A549 (cell line): ENCODE data around the gene CACNA1D. TPM values are rescaled to one million over a fixed set of nuclear protein-coding genes. Genes with fewer than 3 reads are reported as not detected.

Experiments used
- ATAC-seq, 2 experiments: fragments of 200-7000 bp in 1 of 2; fragments of >200 bp in 1 of 2; cut with Nextera tagmentation in 1 of 2; cut with Tn5 transposase in 1 of 2; 3 replicates each; pipeline versions ENCODE4 v1.8.0 to v1.9.1; 2018 to 2020; ENCODE audit warnings: mild to moderate bottlenecking in 1 of 2, moderate library complexity in 1 of 2
- CTCF ChIA-PET: fragments of 300-600 bp; sonication (Branson Sonifier 250); formaldehyde crosslinking; extraction: SDS; loops from one replicate; lab custom pipeline; 2021; ENCODE audit warnings: antibody characterized with exemption, inconsistent platforms; lab: Yijun Ruan, JAX
- POLR2A ChIA-PET: fragments of 350-600 bp; formaldehyde crosslinking; extraction: SDS; loops from one replicate; lab custom pipeline; 2021; ENCODE audit warnings: antibody characterized with exemption, inconsistent platforms; lab: Yijun Ruan, JAX
- DNase-seq, 2 experiments: peaks; one replicate each; pipeline versions ENCODE4 v3.0.0 to v3.0.0-alpha.2; 2011 to 2016; ENCODE audit warnings: low read depth in 1 of 2, low spot score in 1 of 2
- FAIRE-seq: peaks from 2 replicates; lab custom pipeline; 2011; peaks lifted over from hg19 to GRCh38; lab: Jason Lieb, UNC
- H3K27ac ChIP-seq, 2 experiments: fragments of >200 bp; sonication (Bioruptor Twin); formaldehyde crosslinking; 3 replicates each; pipeline ENCODE4 v1.5.1; 2016 to 2017
- H3K4me1 ChIP-seq: fragments of >200 bp; sonication (Bioruptor Twin); formaldehyde crosslinking; 3 replicates; pipeline ENCODE4 v1.6.1; 2016
- H3K4me2 ChIP-seq: fragments of >200 bp; sonication (Bioruptor Twin); formaldehyde crosslinking; 3 replicates; pipeline ENCODE4 v1.6.1; 2016
- H3K4me3 ChIP-seq: fragments of >200 bp; sonication (Bioruptor Twin); formaldehyde crosslinking; 3 replicates; pipeline ENCODE4 v1.5.1; 2016
- H3K9me3 ChIP-seq: fragments of >200 bp; sonication (Bioruptor Twin); formaldehyde crosslinking; 3 replicates; pipeline ENCODE4 v1.6.1; 2016
- BHLHE40 ChIP-seq: IDR thresholded peaks from 2 replicates; pipeline ENCODE4 v1.6.1; 2012; ENCODE audit warnings: low read depth, low read length, inconsistent platforms
- CEBPB ChIP-seq, 2 experiments: fragments of >200 bp in 1 of 2; sonication (Bioruptor Twin) in 1 of 2; formaldehyde crosslinking in 1 of 2; IDR thresholded peaks; 2 replicates each; pipeline ENCODE4 v1.6.1; 2012 to 2016
- CHD2 ChIP-seq: fragments of 150-350 bp; IDR thresholded peaks from 2 replicates; pipeline ENCODE4 v1.6.1; 2014; ENCODE audit warnings: low read length; ENCODE audit not compliant: partially characterized antibody
- E2F6 ChIP-seq: IDR thresholded peaks from 2 replicates; pipeline ENCODE4 v1.6.1; 2012; ENCODE audit warnings: low read depth, borderline replicate concordance
- EHMT2 ChIP-seq: fragments of 200-600 bp; sonication (generic); IDR thresholded peaks from 2 replicates; pipeline ENCODE4 v1.6.1; 2016; ENCODE audit warnings: antibody characterized with exemption, low read depth, mild to moderate bottlenecking, moderate library complexity
- ESRRA ChIP-seq: fragments of 150-350 bp; IDR thresholded peaks from 2 replicates; pipeline ENCODE4 v1.6.1; 2014; ENCODE audit warnings: mild to moderate bottlenecking, low read length, borderline replicate concordance
- FOXS1 ChIP-seq: fragments of 250-450 bp; sonication (Bioruptor Pico); IDR thresholded peaks from 2 replicates; pipeline ENCODE4 v1.5.0; 2020; ENCODE audit warnings: mild to moderate bottlenecking, moderate library complexity
- GATA3 ChIP-seq: IDR thresholded peaks from 2 replicates; pipeline ENCODE4 v1.6.1; 2012; ENCODE audit warnings: borderline replicate concordance
- HDAC2 ChIP-seq: fragments of 200-600 bp; sonication (generic); IDR thresholded peaks from 2 replicates; pipeline ENCODE4 v1.6.1; 2016
- HEYL ChIP-seq: fragments of 250-450 bp; sonication (Bioruptor Pico); IDR thresholded peaks from 2 replicates; pipeline ENCODE4 v1.8.0; 2021; ENCODE audit warnings: mild to moderate bottlenecking, moderate library complexity
- HOXA7 ChIP-seq: fragments of 250-450 bp; sonication (Bioruptor Pico); IDR thresholded peaks from 2 replicates; pipeline ENCODE4 v1.5.0; 2020; ENCODE audit warnings: mild to moderate bottlenecking, moderate library complexity
- HOXB5 ChIP-seq: fragments of 250-450 bp; sonication (Bioruptor Pico); IDR thresholded peaks from 2 replicates; pipeline ENCODE4 v1.5.0; 2020; ENCODE audit warnings: mild to moderate bottlenecking, moderate library complexity
- KDM5A ChIP-seq: fragments of 200-600 bp; sonication (generic); IDR thresholded peaks from 2 replicates; pipeline ENCODE4 v1.6.1; 2016; ENCODE audit warnings: antibody characterized with exemption, mild to moderate bottlenecking
- MAZ ChIP-seq: fragments of 150-350 bp; IDR thresholded peaks from 2 replicates; pipeline ENCODE4 v1.6.1; 2014; ENCODE audit warnings: antibody characterized with exemption, low read depth, low read length, borderline replicate concordance
- MYC ChIP-seq: IDR thresholded peaks from 2 replicates; pipeline ENCODE4 v1.6.1; 2012; ENCODE audit warnings: mild to moderate bottlenecking, inconsistent platforms, low read length, improper control_type of control experiment, borderline replicate concordance
- NFE2L2 ChIP-seq: fragments of 150-350 bp; conservative IDR thresholded peaks from 2 replicates; pipeline ENCODE4 v1.6.1; 2014; ENCODE audit warnings: low read length
- NR3C1 ChIP-seq: fragments of >200 bp; sonication (Bioruptor Twin); formaldehyde crosslinking; IDR thresholded peaks from 3 replicates; pipeline ENCODE4 v1.6.1; 2017
- POLR2A ChIP-seq: IDR thresholded peaks from 2 replicates; pipeline ENCODE4 v1.6.1; 2012; ENCODE audit warnings: mild to moderate bottlenecking, low read length
- RAD21 ChIP-seq, 2 experiments: fragments of >200 bp in 1 of 2; sonication (Bioruptor Twin) in 1 of 2; formaldehyde crosslinking in 1 of 2; IDR thresholded peaks in 1 of 2; conservative IDR thresholded peaks in 1 of 2; 2 replicates in 1 of 2; 3 replicates in 1 of 2; pipeline ENCODE4 v1.6.1; 2012 to 2018; ENCODE audit warnings: inconsistent platforms in 1 of 2
- RCOR1 ChIP-seq: fragments of 150-350 bp; IDR thresholded peaks from 2 replicates; pipeline ENCODE4 v1.6.1; 2014; ENCODE audit warnings: antibody characterized with exemption, low read length, low read depth
- SMC3 ChIP-seq: fragments of >200 bp; sonication (Bioruptor Twin); formaldehyde crosslinking; IDR thresholded peaks from 3 replicates; pipeline ENCODE4 v1.6.1; 2018; ENCODE audit warnings: inconsistent platforms
- SREBF2 ChIP-seq: fragments of 450-650 bp; IDR thresholded peaks from 2 replicates; pipeline ENCODE4 v1.6.1; 2014; ENCODE audit warnings: mild to moderate bottlenecking, moderate library complexity
- TFCP2L1 ChIP-seq: fragments of 250-450 bp; sonication (Bioruptor Pico); IDR thresholded peaks from 2 replicates; pipeline ENCODE4 v1.5.0; 2021; ENCODE audit warnings: mild to moderate bottlenecking
- TP53 ChIP-seq: fragments of 250-450 bp; sonication (Bioruptor Pico); IDR thresholded peaks from 2 replicates; pipeline ENCODE4 v1.5.0; 2021; ENCODE audit warnings: mild to moderate bottlenecking, moderate library complexity
- ZNF302 ChIP-seq: fragments of 250-450 bp; sonication (Bioruptor Pico); IDR thresholded peaks from 2 replicates; pipeline ENCODE4 v1.9.0; 2021; ENCODE audit warnings: inconsistent platforms, mild to moderate bottlenecking, moderate library complexity
- ZSCAN20 ChIP-seq: fragments of 250-450 bp; sonication (Bioruptor Pico); IDR thresholded peaks from 2 replicates; pipeline ENCODE4 v1.8.0; 2022; ENCODE audit warnings: mild to moderate bottlenecking, moderate library complexity
- WGBS: methylation state at CpG from one replicate; pipeline ENCODE4 v1.1.6; 2017; ENCODE audit errors: missing lambda C conversion rate; 5-methylcytosine and 5-hydroxymethylcytosine counted together
- polyA plus RNA-seq, 4 experiments: library from polyadenylated mRNA; depleted of rRNA in 3 of 4; stranded (reverse); fragments of >200 nt; fragmentation: RNase III in 1 of 4; extraction: RNeasy Plus Mini Kit Qiagen cat#74134 plus additional on column Dnase treatment in 1 of 4; gene quantifications; 2 replicates in 3 of 4; 3 replicates in 1 of 4; pipeline ENCODE4 v1.2.3, GENCODE V29; 2011 to 2017
- TF ChIP-seq, protein P1 (sequence below): fragments of 200-600 bp; sonication (generic); IDR thresholded peaks from 2 replicates; pipeline ENCODE4 v1.6.1; 2016; ENCODE audit warnings: antibody characterized with exemption, mild to moderate bottlenecking, moderate library complexity
- TF ChIP-seq, protein P2 (sequence below): fragments of >200 bp; sonication (Bioruptor Twin); formaldehyde crosslinking; IDR thresholded peaks from 3 replicates; pipeline ENCODE4 v1.5.1; 2016
- TF ChIP-seq, protein P3 (sequence below): fragments of >200 bp; sonication (Bioruptor Twin); formaldehyde crosslinking; IDR thresholded peaks from 3 replicates; pipeline ENCODE4 v1.6.1; 2016
- TF ChIP-seq, protein P4 (sequence below): fragments of 150-350 bp; IDR thresholded peaks from 2 replicates; pipeline ENCODE4 v1.6.1; 2014; ENCODE audit warnings: low read depth, mild to moderate bottlenecking, low read length

The CACNA1D gene
- polyA plus RNA-seq, 2 of the 4 experiments (the other 2 are of a cell fraction) = 1.1 to 10.7 TPM

DNA sequence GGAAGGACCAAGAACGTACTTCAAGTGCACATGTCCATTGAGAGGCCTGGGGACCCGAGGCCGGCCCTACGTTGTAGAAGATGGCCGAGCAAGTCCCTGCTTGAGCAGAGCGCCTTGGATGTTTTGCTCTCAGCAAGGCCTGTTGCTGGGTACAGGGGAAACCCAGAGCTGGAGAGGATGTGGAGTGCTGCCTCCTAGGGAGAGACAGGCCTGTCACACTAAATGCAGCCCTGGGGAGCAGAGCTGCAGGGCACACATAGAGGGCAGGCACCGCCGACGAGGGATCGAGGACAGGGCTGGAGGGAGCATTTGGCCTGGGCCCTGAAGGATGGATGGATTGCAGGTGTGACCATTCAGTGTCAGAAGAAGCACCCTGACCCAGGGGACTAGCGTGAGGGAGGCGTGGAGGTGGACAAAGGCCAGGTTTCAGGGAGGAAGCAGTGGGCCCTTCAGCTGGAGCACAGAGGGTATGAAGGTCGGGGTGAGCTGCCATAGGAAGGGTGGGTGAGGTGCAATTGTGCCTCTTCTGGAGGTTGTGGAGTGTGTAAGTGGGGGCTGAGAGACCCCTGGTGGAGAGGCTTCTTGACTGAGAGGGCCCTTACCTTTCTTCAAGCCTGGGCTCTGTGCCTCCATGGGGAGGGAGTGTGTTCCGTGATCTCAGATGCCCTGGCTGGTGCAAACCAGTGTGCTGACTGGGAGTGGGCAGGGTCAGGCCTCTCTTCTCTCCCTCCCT is 209.4 kb downstream of the CACNA1D start:
- no peak overlapping the region for H3K4me2 ChIP-seq
- CTCF ChIA-PET = interaction anchor here (1.0 kb wide), 1 partner anchor 16 kb away, joined by 3 read pairs; no protein-coding TSS in a partner anchor
- no peak overlapping the region for H3K4me3 ChIP-seq
- no peak for ATAC-seq
- no peak for DNase-seq
- WGBS = 91% methylated on average over 10 of the region's 14 CpGs
- TF ChIP-seq ZSCAN20 (no peak), FOXS1 (no peak), TFCP2L1 (CRISPR knock-in tag) (no peak), NR3C1 (no peak), ESRRA (no peak), ZNF302 (CRISPR knock-in tag) (no peak), CEBPB (IDR thresholded peaks at IDR 0.05) (no peak), E2F6 (no peak), SMC3 (no peak), MAZ (no peak), HOXB5 (CRISPR knock-in tag) (no peak), BHLHE40 (no peak), TP53 (CRISPR knock-in tag) (no peak)
- TF ChIP-seq, protein P1, sequence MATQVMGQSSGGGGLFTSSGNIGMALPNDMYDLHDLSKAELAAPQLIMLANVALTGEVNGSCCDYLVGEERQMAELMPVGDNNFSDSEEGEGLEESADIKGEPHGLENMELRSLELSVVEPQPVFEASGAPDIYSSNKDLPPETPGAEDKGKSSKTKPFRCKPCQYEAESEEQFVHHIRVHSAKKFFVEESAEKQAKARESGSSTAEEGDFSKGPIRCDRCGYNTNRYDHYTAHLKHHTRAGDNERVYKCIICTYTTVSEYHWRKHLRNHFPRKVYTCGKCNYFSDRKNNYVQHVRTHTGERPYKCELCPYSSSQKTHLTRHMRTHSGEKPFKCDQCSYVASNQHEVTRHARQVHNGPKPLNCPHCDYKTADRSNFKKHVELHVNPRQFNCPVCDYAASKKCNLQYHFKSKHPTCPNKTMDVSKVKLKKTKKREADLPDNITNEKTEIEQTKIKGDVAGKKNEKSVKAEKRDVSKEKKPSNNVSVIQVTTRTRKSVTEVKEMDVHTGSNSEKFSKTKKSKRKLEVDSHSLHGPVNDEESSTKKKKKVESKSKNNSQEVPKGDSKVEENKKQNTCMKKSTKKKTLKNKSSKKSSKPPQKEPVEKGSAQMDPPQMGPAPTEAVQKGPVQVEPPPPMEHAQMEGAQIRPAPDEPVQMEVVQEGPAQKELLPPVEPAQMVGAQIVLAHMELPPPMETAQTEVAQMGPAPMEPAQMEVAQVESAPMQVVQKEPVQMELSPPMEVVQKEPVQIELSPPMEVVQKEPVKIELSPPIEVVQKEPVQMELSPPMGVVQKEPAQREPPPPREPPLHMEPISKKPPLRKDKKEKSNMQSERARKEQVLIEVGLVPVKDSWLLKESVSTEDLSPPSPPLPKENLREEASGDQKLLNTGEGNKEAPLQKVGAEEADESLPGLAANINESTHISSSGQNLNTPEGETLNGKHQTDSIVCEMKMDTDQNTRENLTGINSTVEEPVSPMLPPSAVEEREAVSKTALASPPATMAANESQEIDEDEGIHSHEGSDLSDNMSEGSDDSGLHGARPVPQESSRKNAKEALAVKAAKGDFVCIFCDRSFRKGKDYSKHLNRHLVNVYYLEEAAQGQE = no peak
- TF ChIP-seq, protein P2, sequence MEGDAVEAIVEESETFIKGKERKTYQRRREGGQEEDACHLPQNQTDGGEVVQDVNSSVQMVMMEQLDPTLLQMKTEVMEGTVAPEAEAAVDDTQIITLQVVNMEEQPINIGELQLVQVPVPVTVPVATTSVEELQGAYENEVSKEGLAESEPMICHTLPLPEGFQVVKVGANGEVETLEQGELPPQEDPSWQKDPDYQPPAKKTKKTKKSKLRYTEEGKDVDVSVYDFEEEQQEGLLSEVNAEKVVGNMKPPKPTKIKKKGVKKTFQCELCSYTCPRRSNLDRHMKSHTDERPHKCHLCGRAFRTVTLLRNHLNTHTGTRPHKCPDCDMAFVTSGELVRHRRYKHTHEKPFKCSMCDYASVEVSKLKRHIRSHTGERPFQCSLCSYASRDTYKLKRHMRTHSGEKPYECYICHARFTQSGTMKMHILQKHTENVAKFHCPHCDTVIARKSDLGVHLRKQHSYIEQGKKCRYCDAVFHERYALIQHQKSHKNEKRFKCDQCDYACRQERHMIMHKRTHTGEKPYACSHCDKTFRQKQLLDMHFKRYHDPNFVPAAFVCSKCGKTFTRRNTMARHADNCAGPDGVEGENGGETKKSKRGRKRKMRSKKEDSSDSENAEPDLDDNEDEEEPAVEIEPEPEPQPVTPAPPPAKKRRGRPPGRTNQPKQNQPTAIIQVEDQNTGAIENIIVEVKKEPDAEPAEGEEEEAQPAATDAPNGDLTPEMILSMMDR = no peak
- FAIRE-seq = no peak
- H3K9me3 ChIP-seq = no peaks in the 10 kb centered on the region
- POLR2A ChIA-PET = no interaction called here
- H3K27ac ChIP-seq = no peak overlapping the region
- H3K4me1 ChIP-seq = peaks cover 20% of the 10 kb centered on the region

DNA sequence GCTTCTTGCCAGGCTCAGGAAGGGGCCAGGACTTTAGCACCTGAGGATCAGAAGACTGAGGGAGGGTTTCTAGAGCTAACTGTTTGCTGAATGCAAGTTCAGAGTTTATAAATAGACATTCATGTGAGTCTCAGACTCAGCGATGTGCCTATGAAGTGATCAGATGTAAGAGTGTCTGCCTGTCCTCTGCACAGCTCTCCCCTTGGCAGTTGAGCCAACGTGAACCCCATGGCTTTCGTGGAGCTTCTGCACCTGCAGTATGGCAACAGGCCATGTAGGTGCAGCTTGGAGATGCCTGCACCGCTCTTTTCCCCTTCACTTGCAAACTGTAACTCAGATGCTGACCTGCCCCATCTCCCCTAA is 209.9 kb downstream of the CACNA1D start:
- WGBS = 79% methylated on average over 4 of the region's 4 CpGs
- TF ChIP-seq BHLHE40 = no peak
- no peak for TF ChIP-seq HOXA7 (CRISPR knock-in tag)
- no peak for TF ChIP-seq CHD2
- TF ChIP-seq EHMT2 = no peak
- no peak for TF ChIP-seq RAD21 (conservative IDR thresholded peaks at IDR 0.05 in 1 of 2, IDR thresholded peaks at IDR 0.05 in 1 of 2)
- TF ChIP-seq, protein P3, sequence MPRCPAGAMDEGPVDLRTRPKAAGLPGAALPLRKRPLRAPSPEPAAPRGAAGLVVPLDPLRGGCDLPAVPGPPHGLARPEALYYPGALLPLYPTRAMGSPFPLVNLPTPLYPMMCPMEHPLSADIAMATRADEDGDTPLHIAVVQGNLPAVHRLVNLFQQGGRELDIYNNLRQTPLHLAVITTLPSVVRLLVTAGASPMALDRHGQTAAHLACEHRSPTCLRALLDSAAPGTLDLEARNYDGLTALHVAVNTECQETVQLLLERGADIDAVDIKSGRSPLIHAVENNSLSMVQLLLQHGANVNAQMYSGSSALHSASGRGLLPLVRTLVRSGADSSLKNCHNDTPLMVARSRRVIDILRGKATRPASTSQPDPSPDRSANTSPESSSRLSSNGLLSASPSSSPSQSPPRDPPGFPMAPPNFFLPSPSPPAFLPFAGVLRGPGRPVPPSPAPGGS = no peak
- no peak for TF ChIP-seq KDM5A
- no peak for TF ChIP-seq SREBF2
- no peak for TF ChIP-seq FOXS1
- no peak for TF ChIP-seq GATA3
- no peak for TF ChIP-seq HEYL (CRISPR knock-in tag)
- no peak for TF ChIP-seq ZNF302 (CRISPR knock-in tag)
- no peak for TF ChIP-seq MYC
- TF ChIP-seq TFCP2L1 (CRISPR knock-in tag) = no peak
- no peak for TF ChIP-seq RCOR1
- TF ChIP-seq TP53 (CRISPR knock-in tag) = no peak
- TF ChIP-seq, protein P4, sequence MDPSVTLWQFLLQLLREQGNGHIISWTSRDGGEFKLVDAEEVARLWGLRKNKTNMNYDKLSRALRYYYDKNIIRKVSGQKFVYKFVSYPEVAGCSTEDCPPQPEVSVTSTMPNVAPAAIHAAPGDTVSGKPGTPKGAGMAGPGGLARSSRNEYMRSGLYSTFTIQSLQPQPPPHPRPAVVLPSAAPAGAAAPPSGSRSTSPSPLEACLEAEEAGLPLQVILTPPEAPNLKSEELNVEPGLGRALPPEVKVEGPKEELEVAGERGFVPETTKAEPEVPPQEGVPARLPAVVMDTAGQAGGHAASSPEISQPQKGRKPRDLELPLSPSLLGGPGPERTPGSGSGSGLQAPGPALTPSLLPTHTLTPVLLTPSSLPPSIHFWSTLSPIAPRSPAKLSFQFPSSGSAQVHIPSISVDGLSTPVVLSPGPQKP = no peak
- TF ChIP-seq NFE2L2 = no peak
- TF ChIP-seq HDAC2 = no peak
- no peak for TF ChIP-seq POLR2A
- ChIA-PET POLR2A (no interaction called here), CTCF (interaction anchor here (0.8 to 1.0 kb wide), 2 partner anchors 17 to 329 kb away, joined by 3 to 5 read pairs; no protein-coding TSS in a partner anchor)
- ATAC-seq (no peak), DNase-seq (no peak), FAIRE-seq (no peak)
- Histone ChIP-seq H3K4me1 (peaks cover 26% of the 10 kb centered on the region), H3K27ac (no peak overlapping the region), H3K4me2 (no peak overlapping the region), H3K9me3 (no peaks in the 10 kb centered on the region), H3K4me3 (no peak overlapping the region)
